B cell (primary cell): ENCODE data around the gene SEL1L2. TPM values are rescaled to one million over a fixed set of nuclear protein-coding genes. Genes with fewer than 3 reads are reported as not detected.

ENCODE experiments used
- ATAC-seq: fragments of 200-7000 bp; cut with Tn5 transposase; one replicate; pipeline ENCODE4 v1.10.0; 2021; ENCODE audit warnings: low read depth, mild to moderate bottlenecking, moderate number of reproducible peaks, moderate library complexity
- CTCF ChIA-PET: fragments of 350-600 bp; sonication (Branson Sonifier 250); formaldehyde crosslinking; loops from one replicate; lab custom pipeline; 2021; ENCODE audit warnings: antibody characterized with exemption, inconsistent platforms; lab: Charles Lee
- POLR2A ChIA-PET: fragments of 350-600 bp; sonication (Branson Sonifier 250); formaldehyde crosslinking; loops from one replicate; lab custom pipeline; 2021; ENCODE audit warnings: antibody characterized with exemption; lab: Charles Lee
- DNase-seq: peaks from one replicate; pipeline ENCODE4 v3.0.0; 2013
- H2AFZ ChIP-seq: 2 replicates; pipeline ENCODE4 v1.6.1; 2012; ENCODE audit warnings: mild to moderate bottlenecking, low read depth, low read length; ENCODE audit not compliant: insufficient read depth, poor library complexity, severe bottlenecking
- H3K27ac ChIP-seq, 2 donors: 1 replicate in 1 of 2; 2 replicates in 1 of 2; pipeline ENCODE4 v1.5.1; 2012 to 2013; ENCODE audit warnings: low read length in 2 of 2, mild to moderate bottlenecking in 2 of 2, moderate library complexity in 1 of 2
- H3K27me3 ChIP-seq, 4 experiments: fragments of 200-600 bp in 1 of 4; sonication (generic) in 1 of 4; replicated peaks in 1 of 4; 1 replicate in 2 of 4; 2 replicates in 2 of 4; pipeline versions ENCODE4 v1.6.1 to v1.7.0; 2013 to 2016; ENCODE audit warnings: low read length in 3 of 4, mild to moderate bottlenecking in 2 of 4, mixed read lengths in 1 of 4, moderate library complexity in 1 of 4; ENCODE audit not compliant: insufficient read depth in 4 of 4, control insufficient read depth in 3 of 4; ENCODE audit errors: control extremely low read depth in 1 of 4
- H3K36me3 ChIP-seq, 2 experiments: replicated peaks in 1 of 2; 1 replicate in 1 of 2; 2 replicates in 1 of 2; pipeline versions ENCODE4 v1.6.1 to v1.7.1; 2013; ENCODE audit warnings: low read length in 1 of 2; ENCODE audit not compliant: insufficient read depth in 2 of 2, control insufficient read depth in 1 of 2; ENCODE audit errors: control extremely low read depth in 1 of 2, extremely low read depth in 1 of 2
- H3K4me1 ChIP-seq, 2 donors: fragments of 200-600 bp in 1 of 2; sonication (generic) in 1 of 2; 1 replicate in 1 of 2; 2 replicates in 1 of 2; pipeline versions ENCODE4 v1.5.1 to v1.6.1; 2013 to 2017; ENCODE audit warnings: low read length in 2 of 2; ENCODE audit not compliant: control insufficient read depth in 2 of 2, insufficient read depth in 2 of 2
- H3K4me2 ChIP-seq: replicated peaks from 2 replicates; pipeline ENCODE3; 2012; ENCODE audit warnings: mild to moderate bottlenecking, low read depth, low read length; ENCODE audit not compliant: poor library complexity, severe bottlenecking
- H3K4me3 ChIP-seq, 5 experiments: fragments of 200-600 bp in 1 of 5; sonication (generic) in 1 of 5; 1 replicate in 3 of 5; 2 replicates in 2 of 5; pipeline versions ENCODE4 v1.5.1 to v1.7.0; 2011 to 2016; ENCODE audit warnings: low read length in 4 of 5, mild to moderate bottlenecking in 4 of 5, low read depth in 2 of 5, control low read depth in 1 of 5, moderate library complexity in 1 of 5; ENCODE audit not compliant: insufficient read depth in 1 of 5; ENCODE audit errors: control extremely low read depth in 1 of 5, extremely low read depth in 1 of 5
- H3K79me2 ChIP-seq: fragments of 200-600 bp; sonication (generic); one replicate; pipeline ENCODE4 v1.6.0; 2016; ENCODE audit warnings: low read length; ENCODE audit not compliant: control insufficient read depth, insufficient read depth
- H3K9ac ChIP-seq: fragments of 200-600 bp; sonication (generic); 2 replicates; pipeline ENCODE4 v1.6.1; 2017; ENCODE audit warnings: mild to moderate bottlenecking, low read length, moderate library complexity
- H3K9me3 ChIP-seq, 3 donors: one replicate each; pipeline versions ENCODE4 v1.6.1 to v1.7.1; 2013; ENCODE audit warnings: low read length in 2 of 3; ENCODE audit not compliant: control insufficient read depth in 2 of 3, insufficient read depth in 1 of 3; ENCODE audit errors: control extremely low read depth in 1 of 3
- H4K20me1 ChIP-seq: 2 replicates; pipeline ENCODE4 v1.6.0; 2012; ENCODE audit warnings: mild to moderate bottlenecking, low read length; ENCODE audit not compliant: insufficient read depth, control insufficient read depth, poor library complexity, severe bottlenecking
- H3K27ac Mint-ChIP-seq: one replicate; pipeline ENCODE4 v1.8.0; 2021; ENCODE audit warnings: mixed read lengths
- H3K27me3 Mint-ChIP-seq: one replicate; pipeline ENCODE4 v1.8.0; 2021; ENCODE audit warnings: mixed read lengths
- H3K4me1 Mint-ChIP-seq: one replicate; pipeline ENCODE4 v1.8.0; 2021; ENCODE audit warnings: mixed read lengths
- H3K4me3 Mint-ChIP-seq: one replicate; pipeline ENCODE4 v1.8.0; 2021; ENCODE audit warnings: mixed read lengths
- H3K9me3 Mint-ChIP-seq: one replicate; pipeline ENCODE4 v1.8.0; 2022; ENCODE audit warnings: mixed read lengths; ENCODE audit not compliant: insufficient read depth
- CTCF ChIP-seq: fragments of 200-600 bp; IDR thresholded peaks from one replicate; pipeline ENCODE4 v1.8.0; 2022; ENCODE audit warnings: antibody characterized with exemption, mild to moderate bottlenecking
- EZH2 ChIP-seq: IDR thresholded peaks from 2 replicates; pipeline ENCODE4 v1.6.1; 2012; ENCODE audit warnings: borderline replicate concordance, low read depth, mild to moderate bottlenecking, moderate library complexity, low read length; ENCODE audit not compliant: insufficient read depth, poor library complexity, severe bottlenecking
- WGBS: methylation state at CpG from one replicate; pipeline ENCODE4 v1.1.5; 2013; ENCODE audit warnings: missing lambda C conversion rate; ENCODE audit not compliant: insufficient coverage; 5-methylcytosine and 5-hydroxymethylcytosine counted together
- intact Hi-C: fragments of 100-400 bp; cut with micrococcal nuclease; formaldehyde crosslinking; loops from one replicate; pipeline ENCODE4 v1.10.0; 2022
- polyA plus RNA-seq: library from polyadenylated mRNA; depleted of rRNA; stranded (reverse); fragments of >200 nt; gene quantifications from 2 replicates; pipeline ENCODE4 v1.2.3, GENCODE V29; 2012
- small RNA-seq: library from RNA; depleted of rRNA; stranded (forward); fragments of <200 nt; gene quantifications from one replicate; pipeline ENCODE3, GENCODE V24; 2012; ENCODE audit warnings: low replicate concordance, low read depth; ENCODE audit not compliant: insufficient read length
- total RNA-seq, 2 donors: library from RNA; stranded (reverse); fragments of 120-200 nt in 1 of 2; gene quantifications; 1 replicate in 1 of 2; 2 replicates in 1 of 2; pipeline versions ENCODE4 v1.2.3 to v1.2.4, GENCODE V29; 2013 to 2022

SEL1L2 gene
- total and polyA plus RNA-seq, 2 donors (not counting 1 experiment from before 2014, with no cell fraction given) = not detected

- H3K36me3 ChIP-seq = peaks cover 2 to 68% of the 10 kb centered on the region in 2 experiments
- Mint-ChIP-seq H3K27me3 (no peaks in the 10 kb centered on the region), H3K4me1 (no peaks in the 10 kb centered on the region), H3K4me3 (no peak overlapping the region), H3K9me3 (no peaks in the 10 kb centered on the region), H3K27ac (no peak overlapping the region)
- ATAC-seq (no peak), DNase-seq (no peak)
- 69% methylated on average over 4 of the region's 7 CpGs for WGBS
- no peak overlapping the region for H2AFZ ChIP-seq
- H3K9me3 ChIP-seq = no peaks in the 10 kb centered on the region
- H3K9ac ChIP-seq = no peak overlapping the region
- H3K4me1 ChIP-seq = no peaks in the 10 kb centered on the region
- TF ChIP-seq CTCF (no peak), EZH2 (no peak)
- POLR2A ChIA-PET = no interaction called here
- H3K27me3 ChIP-seq = no peaks in the 10 kb centered on the region
- intact Hi-C loops = no loop called here
- CTCF ChIA-PET = interaction anchor here (0.8 kb wide), 1 partner anchor 19 kb away, joined by 3 read pairs; no protein-coding TSS in a partner anchor
- H3K79me2 ChIP-seq = no peaks in the 10 kb centered on the region
- H4K20me1 ChIP-seq = no peaks in the 10 kb centered on the region
- no peak overlapping the region for H3K4me2 ChIP-seq
- no peak overlapping the region for H3K4me3 ChIP-seq
- no peak overlapping the region for H3K27ac ChIP-seq
These were observed 189.7 kb downstream of the SEL1L2 start for GRCh38 chr20:13800728-13801134.

GRCh38 chr20:13799974-13800373 is 190.4 kb downstream of the SEL1L2 start:
- Histone ChIP-seq H3K9me3 (no peaks in the 10 kb centered on the region), H3K9ac (no peak overlapping the region), H3K36me3 (peaks cover 2 to 75% of the 10 kb centered on the region in 2 experiments), H3K79me2 (no peaks in the 10 kb centered on the region), H3K4me3 (no peak overlapping the region), H3K4me1 (no peaks in the 10 kb centered on the region), H3K27ac (no peak overlapping the region), H4K20me1 (no peaks in the 10 kb centered on the region), H2AFZ (no peak overlapping the region), H3K4me2 (no peak overlapping the region), H3K27me3 (no peaks in the 10 kb centered on the region)
- Mint-ChIP-seq H3K27ac (no peak overlapping the region), H3K27me3 (no peaks in the 10 kb centered on the region), H3K4me1 (no peaks in the 10 kb centered on the region), H3K4me3 (no peak overlapping the region), H3K9me3 (no peaks in the 10 kb centered on the region)
- no peak for ATAC-seq
- ChIA-PET POLR2A (no interaction called here), CTCF (interaction anchor here (0.8 to 1.1 kb wide), 2 partner anchors 19 to 20 kb away, joined by 3 read pairs; no protein-coding TSS in a partner anchor)
- WGBS = 88% methylated on average over 2 of the region's 2 CpGs
- TF ChIP-seq CTCF = no peak
- no peak for TF ChIP-seq EZH2
- intact Hi-C loops = no loop called here
- no peak for DNase-seq

Small RNA genes lying within 50 kb of the gene (small RNA-seq; reads per million reads assigned to genes)
- gene RNU6-278P (not detected), gene RPS3P1 (not detected)

Other genes with a start within 250 kb of the SEL1L2 start
- gene ESF1, start 205.7 kb downstream of the SEL1L2 start, total RNA-seq = 13.8 and 13.9 TPM in 2 replicates
- gene ESF1, start 205.7 kb downstream of the SEL1L2 start, polyA plus RNA-seq = 0.81 and 1.9 TPM in 2 replicates
- gene NDUFAF5, start 205.6 kb downstream of the SEL1L2 start, total RNA-seq = 28.8 and 32.3 TPM in 2 replicates
- gene NDUFAF5, start 205.6 kb downstream of the SEL1L2 start, polyA plus RNA-seq = 6.5 and 10.3 TPM in 2 replicates
- gene MACROD2, start 4.9 kb upstream of the SEL1L2 start, total RNA-seq = 5.3 TPM in 2 replicates
- gene MACROD2, start 4.9 kb upstream of the SEL1L2 start, polyA plus RNA-seq = 6.7 and 8.0 TPM in 2 replicates